Measurements from ENCODE around the gene RPP30. TPM values are rescaled to one million over a fixed set of nuclear protein-coding genes. Genes with fewer than 3 reads are reported as not detected.

RPP30 gene
- total and polyA plus RNA-seq, 2 of the 13 experiments (the other 11 are each of a cell fraction or from before 2014, with no cell fraction given), result 27.1 to 65.0 TPM

DNA sequence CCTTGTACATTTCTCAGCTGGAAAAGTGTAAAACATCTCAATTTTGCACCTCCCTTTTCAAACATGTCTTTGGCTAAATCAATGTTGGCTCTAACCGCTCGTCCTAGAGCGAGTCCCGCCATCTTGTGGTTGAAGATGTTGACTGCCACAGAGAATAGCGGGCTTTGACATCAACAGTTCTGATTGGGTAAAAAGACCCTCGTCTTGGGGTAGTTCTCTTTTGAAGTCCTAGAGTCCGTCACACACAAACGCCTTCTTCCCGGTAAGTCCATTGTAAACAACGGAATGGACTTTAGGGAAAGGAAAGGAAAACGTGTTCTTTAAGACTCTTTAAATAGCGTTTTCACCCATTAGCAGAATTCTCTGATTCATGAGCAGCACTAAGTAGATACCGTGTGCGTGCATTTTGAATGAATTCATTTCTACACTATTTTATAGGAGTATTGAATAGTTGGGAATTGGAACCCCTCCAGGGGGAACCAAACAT lies 452 bp upstream of the RPP30 start (continued):
- TF ChIP-seq SMC3 (IDR thresholded peaks at IDR 0.05; ENCODE audit: low read length) (peak; percentile 56), SIN3A (IDR thresholded peaks at IDR 0.05; ENCODE audit: borderline replicate concordance, low read depth, low read length) (no peak), HMGA1 (CRISPR knock-in tag; conservative IDR thresholded peaks at IDR 0.05) (no peak), ISL2 (CRISPR knock-in tag; IDR thresholded peaks at IDR 0.05) (no peak; the same call in 1 of the 2 replicates), ZFX (CRISPR knock-in tag; IDR thresholded peaks at IDR 0.05; ENCODE audit: low read depth) (no peak), ZNF616 (CRISPR knock-in tag; IDR thresholded peaks at IDR 0.05; ENCODE audit: low read depth) (no peak), MIER3 (CRISPR knock-in tag; IDR thresholded peaks at IDR 0.05; ENCODE audit: borderline replicate concordance) (no peak), ISX (CRISPR knock-in tag; conservative IDR thresholded peaks at IDR 0.05) (no peak), DNMT1 (CRISPR knock-in tag; IDR thresholded peaks at IDR 0.05) (no peak), GATAD1 (CRISPR knock-in tag; IDR thresholded peaks at IDR 0.05) (no peak), CENPT (CRISPR knock-in tag; IDR thresholded peaks at IDR 0.05; ENCODE audit: low read depth) (no peak), KDM5B (CRISPR knock-in tag; IDR thresholded peaks at IDR 0.05; ENCODE audit: borderline replicate concordance) (no peak), ASH2L (IDR thresholded peaks at IDR 0.05; ENCODE audit: insufficient read length, low read depth, low read length) (no peak), ZNF709 (CRISPR knock-in tag; IDR thresholded peaks at IDR 0.05) (no peak), HNF4G (IDR thresholded peaks at IDR 0.05; ENCODE audit: borderline replicate concordance, low read depth, low read length) (no peak), HNF4G (CRISPR knock-in tag; IDR thresholded peaks at IDR 0.05; ENCODE audit: borderline replicate concordance, low read depth) (no peak)
- TF ChIP-seq, protein P1, sequence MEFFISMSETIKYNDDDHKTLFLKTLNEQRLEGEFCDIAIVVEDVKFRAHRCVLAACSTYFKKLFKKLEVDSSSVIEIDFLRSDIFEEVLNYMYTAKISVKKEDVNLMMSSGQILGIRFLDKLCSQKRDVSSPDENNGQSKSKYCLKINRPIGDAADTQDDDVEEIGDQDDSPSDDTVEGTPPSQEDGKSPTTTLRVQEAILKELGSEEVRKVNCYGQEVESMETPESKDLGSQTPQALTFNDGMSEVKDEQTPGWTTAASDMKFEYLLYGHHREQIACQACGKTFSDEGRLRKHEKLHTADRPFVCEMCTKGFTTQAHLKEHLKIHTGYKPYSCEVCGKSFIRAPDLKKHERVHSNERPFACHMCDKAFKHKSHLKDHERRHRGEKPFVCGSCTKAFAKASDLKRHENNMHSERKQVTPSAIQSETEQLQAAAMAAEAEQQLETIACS (CRISPR knock-in tag; IDR thresholded peaks at IDR 0.05), result no peak
- TF ChIP-seq, protein P2, sequence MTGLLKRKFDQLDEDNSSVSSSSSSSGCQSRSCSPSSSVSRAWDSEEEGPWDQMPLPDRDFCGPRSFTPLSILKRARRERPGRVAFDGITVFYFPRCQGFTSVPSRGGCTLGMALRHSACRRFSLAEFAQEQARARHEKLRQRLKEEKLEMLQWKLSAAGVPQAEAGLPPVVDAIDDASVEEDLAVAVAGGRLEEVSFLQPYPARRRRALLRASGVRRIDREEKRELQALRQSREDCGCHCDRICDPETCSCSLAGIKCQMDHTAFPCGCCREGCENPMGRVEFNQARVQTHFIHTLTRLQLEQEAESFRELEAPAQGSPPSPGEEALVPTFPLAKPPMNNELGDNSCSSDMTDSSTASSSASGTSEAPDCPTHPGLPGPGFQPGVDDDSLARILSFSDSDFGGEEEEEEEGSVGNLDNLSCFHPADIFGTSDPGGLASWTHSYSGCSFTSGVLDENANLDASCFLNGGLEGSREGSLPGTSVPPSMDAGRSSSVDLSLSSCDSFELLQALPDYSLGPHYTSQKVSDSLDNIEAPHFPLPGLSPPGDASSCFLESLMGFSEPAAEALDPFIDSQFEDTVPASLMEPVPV (CRISPR knock-in tag; IDR thresholded peaks at IDR 0.05), result no peak
- TF ChIP-seq, protein P3, sequence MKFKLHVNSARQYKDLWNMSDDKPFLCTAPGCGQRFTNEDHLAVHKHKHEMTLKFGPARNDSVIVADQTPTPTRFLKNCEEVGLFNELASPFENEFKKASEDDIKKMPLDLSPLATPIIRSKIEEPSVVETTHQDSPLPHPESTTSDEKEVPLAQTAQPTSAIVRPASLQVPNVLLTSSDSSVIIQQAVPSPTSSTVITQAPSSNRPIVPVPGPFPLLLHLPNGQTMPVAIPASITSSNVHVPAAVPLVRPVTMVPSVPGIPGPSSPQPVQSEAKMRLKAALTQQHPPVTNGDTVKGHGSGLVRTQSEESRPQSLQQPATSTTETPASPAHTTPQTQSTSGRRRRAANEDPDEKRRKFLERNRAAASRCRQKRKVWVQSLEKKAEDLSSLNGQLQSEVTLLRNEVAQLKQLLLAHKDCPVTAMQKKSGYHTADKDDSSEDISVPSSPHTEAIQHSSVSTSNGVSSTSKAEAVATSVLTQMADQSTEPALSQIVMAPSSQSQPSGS (CRISPR knock-in tag; IDR thresholded peaks at IDR 0.05), result no peak
- TF ChIP-seq, protein P4, sequence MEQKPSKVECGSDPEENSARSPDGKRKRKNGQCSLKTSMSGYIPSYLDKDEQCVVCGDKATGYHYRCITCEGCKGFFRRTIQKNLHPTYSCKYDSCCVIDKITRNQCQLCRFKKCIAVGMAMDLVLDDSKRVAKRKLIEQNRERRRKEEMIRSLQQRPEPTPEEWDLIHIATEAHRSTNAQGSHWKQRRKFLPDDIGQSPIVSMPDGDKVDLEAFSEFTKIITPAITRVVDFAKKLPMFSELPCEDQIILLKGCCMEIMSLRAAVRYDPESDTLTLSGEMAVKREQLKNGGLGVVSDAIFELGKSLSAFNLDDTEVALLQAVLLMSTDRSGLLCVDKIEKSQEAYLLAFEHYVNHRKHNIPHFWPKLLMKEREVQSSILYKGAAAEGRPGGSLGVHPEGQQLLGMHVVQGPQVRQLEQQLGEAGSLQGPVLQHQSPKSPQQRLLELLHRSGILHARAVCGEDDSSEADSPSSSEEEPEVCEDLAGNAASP (CRISPR knock-in tag; IDR thresholded peaks at IDR 0.05; ENCODE audit: borderline replicate concordance), result 0 out of 2 replicates have a peak, but pooled peaks have one; percentile 15
- TF ChIP-seq, protein P5, sequence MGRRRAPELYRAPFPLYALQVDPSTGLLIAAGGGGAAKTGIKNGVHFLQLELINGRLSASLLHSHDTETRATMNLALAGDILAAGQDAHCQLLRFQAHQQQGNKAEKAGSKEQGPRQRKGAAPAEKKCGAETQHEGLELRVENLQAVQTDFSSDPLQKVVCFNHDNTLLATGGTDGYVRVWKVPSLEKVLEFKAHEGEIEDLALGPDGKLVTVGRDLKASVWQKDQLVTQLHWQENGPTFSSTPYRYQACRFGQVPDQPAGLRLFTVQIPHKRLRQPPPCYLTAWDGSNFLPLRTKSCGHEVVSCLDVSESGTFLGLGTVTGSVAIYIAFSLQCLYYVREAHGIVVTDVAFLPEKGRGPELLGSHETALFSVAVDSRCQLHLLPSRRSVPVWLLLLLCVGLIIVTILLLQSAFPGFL (CRISPR knock-in tag; IDR thresholded peaks at IDR 0.05), result no peak
- TF ChIP-seq, protein P6, sequence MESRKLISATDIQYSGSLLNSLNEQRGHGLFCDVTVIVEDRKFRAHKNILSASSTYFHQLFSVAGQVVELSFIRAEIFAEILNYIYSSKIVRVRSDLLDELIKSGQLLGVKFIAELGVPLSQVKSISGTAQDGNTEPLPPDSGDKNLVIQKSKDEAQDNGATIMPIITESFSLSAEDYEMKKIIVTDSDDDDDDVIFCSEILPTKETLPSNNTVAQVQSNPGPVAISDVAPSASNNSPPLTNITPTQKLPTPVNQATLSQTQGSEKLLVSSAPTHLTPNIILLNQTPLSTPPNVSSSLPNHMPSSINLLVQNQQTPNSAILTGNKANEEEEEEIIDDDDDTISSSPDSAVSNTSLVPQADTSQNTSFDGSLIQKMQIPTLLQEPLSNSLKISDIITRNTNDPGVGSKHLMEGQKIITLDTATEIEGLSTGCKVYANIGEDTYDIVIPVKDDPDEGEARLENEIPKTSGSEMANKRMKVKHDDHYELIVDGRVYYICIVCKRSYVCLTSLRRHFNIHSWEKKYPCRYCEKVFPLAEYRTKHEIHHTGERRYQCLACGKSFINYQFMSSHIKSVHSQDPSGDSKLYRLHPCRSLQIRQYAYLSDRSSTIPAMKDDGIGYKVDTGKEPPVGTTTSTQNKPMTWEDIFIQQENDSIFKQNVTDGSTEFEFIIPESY (CRISPR knock-in tag; IDR thresholded peaks at IDR 0.05), result peak; percentile 45; the same call in 1 of the 2 replicates

Data from HepG2 (cell line).